ENCODE results near the gene CAV2.

DNA sequence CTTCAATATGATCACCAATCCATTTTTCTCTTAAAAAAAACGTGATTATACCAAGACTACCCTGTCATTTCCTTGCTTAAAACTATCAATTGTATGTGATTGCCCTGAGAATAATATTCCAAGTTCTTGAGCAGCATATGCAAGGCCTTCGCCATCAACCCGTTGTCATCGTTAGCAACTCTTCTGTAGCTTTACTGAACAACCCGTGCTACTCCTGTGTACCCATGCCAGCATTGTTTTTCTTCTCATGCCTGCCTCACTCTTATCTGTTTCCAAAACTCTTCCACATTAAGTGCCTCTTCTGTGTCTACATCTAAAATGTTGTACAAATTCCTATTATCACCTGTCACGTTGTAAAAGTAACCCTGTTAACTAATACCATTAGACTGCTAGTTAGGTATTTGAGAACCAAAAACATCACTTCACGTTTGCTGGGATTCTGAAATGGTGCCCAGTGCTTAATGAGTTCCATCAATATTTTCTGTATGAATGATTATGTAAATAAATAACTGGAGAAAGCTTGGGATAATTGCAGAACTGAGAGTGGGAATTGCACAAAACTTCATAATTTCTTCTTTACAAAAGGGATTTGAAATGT is 10.5 kb downstream of the CAV2 start:
- TF ChIP-seq, protein P1, sequence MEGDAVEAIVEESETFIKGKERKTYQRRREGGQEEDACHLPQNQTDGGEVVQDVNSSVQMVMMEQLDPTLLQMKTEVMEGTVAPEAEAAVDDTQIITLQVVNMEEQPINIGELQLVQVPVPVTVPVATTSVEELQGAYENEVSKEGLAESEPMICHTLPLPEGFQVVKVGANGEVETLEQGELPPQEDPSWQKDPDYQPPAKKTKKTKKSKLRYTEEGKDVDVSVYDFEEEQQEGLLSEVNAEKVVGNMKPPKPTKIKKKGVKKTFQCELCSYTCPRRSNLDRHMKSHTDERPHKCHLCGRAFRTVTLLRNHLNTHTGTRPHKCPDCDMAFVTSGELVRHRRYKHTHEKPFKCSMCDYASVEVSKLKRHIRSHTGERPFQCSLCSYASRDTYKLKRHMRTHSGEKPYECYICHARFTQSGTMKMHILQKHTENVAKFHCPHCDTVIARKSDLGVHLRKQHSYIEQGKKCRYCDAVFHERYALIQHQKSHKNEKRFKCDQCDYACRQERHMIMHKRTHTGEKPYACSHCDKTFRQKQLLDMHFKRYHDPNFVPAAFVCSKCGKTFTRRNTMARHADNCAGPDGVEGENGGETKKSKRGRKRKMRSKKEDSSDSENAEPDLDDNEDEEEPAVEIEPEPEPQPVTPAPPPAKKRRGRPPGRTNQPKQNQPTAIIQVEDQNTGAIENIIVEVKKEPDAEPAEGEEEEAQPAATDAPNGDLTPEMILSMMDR (IDR thresholded peaks at IDR 0.05): no peak
- no peak for TF ChIP-seq POLR2AphosphoS5 (IDR thresholded peaks at IDR 0.05)

Measured in upper lobe of left lung (tissue), 4 donors.